ENCODE measurements around the gene TRIM60.
"Not testable (repeated sequence)": the region's sequence is repeated elsewhere in the genome, so short reads cannot be mapped to it uniquely, and the experiment has no call there.

TRIM60 gene

DNA sequence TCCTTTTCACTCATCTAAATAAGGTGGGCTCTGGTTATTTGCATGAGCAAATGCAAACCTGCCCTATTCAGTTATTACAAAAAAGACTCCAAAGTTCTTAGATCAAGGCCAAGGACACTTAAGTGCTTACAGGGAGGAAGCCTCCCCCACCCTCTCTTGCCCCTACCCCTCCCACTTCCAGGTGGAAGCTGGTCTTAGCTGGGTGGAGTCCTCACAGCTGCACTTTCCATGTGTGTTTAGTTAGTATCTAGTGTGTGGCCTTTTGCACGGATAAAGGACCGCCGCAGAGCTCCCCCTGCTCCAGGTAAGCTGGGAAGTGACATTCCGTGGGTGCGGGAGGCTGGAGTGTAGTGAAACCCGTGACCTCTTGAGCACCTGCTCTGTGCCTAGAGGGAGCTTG lies 21.8 kb downstream of the TRIM60 start, which contains the start of gene TRIM75:
TRIM75 (plus strand) TSS at position 222 of the 400 bp plus-strand sequence. CDS start 5,282 bp downstream, outside the sequence.
- DNase-seq (ENCODE audit: low read depth in 2 of 2) = no peak

DNA sequence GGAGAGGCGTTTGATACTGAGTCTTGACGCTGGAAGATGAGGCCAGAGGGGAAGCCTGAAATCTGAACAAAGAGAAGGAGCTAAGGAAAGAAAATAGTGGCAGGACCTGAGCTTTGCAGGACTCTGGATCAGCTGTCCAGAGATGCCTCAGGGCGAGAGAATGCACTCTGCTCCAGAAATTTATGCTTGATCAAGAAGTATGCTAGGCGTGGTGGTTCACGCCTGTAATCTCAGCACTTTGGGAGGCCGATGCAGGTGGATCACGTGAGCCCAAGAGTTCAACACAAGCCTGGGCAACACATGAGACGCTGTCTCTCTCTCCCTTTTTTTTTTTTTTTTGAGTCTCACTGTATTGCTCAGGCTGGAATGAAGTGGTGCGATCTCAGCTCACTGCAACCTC lies 23.8 kb downstream of the TRIM60 start:
- DNase-seq (ENCODE audit: low read depth in 2 of 2) = no peak

DNA sequence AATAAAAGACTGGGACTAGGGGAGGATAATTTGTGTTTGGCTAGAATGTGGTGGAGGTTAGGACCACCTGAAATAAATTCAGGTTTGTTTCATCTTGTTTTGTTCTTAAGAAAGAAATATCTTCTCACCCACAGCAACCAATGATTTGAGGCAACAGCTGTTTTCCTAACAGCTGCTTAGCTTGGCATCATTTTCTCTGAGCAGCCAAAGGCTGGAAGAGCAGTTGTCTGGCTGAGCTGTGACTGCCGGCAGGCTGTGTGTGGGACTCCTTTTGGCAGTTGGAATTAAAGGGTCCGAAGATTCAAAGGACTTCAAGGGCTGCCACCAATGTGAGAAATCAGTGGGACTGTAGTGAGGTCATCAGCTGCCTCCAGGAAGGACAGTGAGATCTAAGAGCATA lies 26.9 kb downstream of the TRIM60 start:
- no peak for DNase-seq (ENCODE audit: low read depth in 2 of 2)

DNA sequence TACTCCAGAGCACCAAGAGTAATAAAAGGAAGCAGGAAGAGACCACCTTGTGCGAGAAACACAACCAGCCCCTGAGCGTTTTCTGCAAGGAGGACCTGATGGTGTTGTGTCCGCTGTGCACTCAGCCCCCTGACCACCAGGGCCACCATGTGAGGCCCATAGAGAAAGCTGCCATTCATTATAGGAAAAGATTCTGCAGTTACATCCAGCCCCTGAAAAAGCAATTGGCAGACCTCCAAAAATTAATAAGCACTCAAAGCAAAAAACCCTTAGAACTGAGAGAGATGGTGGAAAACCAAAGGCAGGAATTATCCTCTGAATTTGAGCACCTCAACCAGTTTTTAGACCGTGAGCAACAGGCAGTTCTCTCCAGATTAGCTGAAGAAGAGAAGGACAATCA lies 27.6 kb downstream of the TRIM60 start:
- DNase-seq (ENCODE audit: low read depth in 2 of 2) = no peak

DNA sequence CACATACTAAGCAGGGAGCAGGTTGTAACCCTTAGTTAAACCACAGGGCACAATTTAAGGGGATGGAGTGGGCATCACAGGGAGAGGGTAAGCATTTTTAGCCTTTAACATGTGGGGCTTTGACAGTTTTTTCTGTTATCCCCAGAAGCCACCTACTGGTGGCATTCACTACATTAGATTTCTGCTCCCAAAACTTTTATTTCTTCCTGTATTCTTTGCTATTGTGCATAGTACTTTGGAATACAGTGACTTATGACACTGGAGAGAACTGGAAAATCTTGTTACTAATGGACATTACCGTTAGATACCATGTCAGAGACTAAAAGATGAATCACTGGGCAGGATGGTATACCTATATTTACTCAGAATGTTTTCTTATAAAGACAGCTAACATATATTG lies 29.1 kb downstream of the TRIM60 start:
- DNase-seq (ENCODE audit: low read depth in 2 of 2) = no peak

DNA sequence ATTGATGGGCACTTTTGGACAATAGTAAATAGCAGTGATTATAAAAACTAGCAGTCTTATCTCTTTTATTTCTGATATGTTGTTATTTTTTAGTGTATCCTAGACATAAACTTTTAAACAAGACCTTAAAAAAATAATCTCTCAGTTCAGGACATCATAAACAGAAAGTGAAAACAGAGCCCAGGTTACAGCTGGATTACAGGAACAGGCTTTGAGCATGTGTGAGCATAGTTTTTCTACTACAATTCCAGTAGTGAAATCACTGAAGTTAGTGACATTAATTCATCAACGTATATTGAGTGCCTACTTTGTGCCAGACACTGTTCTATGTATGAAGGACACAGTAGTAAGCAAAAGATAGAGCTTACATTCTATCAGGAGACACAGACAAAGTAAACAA lies 38.8 kb downstream of the TRIM60 start:
- DNase-seq (ENCODE audit: low read depth in 2 of 2) = no peak

DNA sequence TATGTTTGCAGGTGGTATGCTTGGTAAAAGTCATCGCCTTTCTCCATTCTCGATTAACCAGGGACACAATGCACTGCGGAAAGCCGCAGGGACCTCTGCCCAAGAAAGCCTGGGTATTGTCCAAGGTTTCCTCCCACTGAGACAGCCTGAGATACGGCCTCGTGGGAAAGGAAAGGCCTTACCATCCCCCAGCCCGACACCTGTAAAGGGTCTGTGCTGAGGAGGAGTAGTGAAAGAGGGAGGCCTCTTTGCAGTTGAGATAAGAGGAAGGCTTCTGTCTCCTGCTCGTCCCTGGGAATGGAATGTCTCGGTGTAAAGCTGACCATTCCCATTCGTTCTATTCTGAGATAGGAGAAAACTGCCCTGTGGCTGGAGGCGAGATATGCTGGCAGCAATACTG lies 41.5 kb downstream of the TRIM60 start:
- DNase-seq (ENCODE audit: low read depth in 2 of 2) = not testable (repeated sequence)

DNA sequence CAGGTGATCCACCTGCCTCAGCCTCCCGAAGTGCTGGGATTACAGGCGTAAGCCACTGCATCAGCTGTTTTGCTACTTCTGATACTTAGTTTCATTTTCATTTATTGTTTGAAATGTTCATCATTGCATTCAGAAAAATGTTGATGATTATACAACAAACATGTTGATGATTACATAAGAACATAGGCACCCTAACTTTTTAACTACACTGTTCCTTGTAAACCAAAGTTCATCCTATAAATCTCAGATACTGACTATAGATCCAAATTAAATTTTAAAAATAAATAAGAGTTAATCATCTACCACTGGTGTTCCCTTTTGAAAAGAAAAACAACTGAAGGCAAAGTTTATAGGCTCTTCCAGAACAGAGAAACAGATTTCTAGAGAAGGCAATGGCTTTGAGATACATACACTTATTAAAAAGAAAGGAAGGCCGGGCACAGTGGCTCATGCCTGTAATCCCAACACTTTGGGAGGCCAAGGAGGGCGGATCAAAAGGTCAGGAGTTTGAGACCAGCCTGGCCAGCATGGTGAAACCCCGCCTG lies 45.3 kb downstream of the TRIM60 start:
- DNase-seq (ENCODE audit: low read depth in 2 of 2) = no peak

DNA sequence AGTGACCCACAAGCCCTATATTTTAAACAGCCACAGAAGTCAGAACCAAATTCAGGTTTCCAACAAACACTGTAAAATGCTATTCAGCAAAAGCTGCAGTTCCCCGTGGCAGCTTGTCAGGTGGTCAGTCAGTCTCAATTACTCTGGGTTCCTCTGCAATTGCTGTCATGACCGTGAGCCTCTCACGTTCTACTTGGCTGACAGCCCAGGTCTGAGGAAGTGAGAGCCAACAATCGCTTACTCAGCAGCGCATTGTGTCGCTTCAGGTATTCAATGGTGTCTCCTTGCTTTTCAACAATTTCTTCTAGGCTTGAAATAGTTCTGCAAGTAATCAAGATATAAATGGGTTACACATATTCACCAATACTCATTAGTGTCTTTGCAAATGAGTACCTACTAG lies 47.7 kb downstream of the TRIM60 start:
- no peak for DNase-seq (ENCODE audit: low read depth in 2 of 2)

DNA sequence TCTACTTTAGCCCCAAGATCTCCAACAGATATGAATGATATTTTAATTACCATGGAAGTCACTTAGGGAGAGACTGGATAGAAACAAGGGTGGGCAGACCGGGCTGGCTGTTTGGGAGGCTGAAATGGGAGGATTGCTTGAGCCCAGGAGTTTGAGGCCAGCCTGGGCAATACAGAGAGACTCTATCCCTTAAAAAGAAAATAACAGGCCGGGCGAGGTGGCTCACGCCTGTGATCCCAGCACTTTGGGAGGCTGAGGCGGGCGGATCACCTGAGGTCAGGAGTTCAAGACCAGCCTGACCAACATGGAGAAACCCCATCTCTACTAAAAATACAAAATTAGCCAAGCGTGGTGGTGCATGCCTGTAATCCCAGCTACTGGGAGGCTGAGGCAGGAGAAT lies 53.0 kb downstream of the TRIM60 start:
- not testable (repeated sequence) for DNase-seq (ENCODE audit: low read depth in 2 of 2)

DNA sequence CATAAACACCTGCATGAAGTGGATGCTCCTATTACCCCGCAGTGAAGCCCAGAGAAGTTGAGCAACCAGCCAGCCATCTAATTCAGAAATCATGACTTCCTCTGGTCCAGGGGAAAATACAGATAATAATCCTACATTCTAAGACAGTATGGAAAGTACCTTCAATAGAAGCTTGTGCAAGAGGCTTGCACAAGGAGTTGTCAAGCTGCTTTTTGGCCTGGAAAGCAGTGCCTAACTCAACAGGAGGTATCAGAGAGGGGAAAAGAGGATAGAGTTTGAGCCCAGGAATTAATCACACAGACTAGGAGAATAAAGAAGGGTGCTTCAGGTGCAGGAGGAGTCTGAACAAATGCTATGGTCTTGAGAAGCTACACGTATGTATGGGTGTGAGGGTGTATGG lies 54.1 kb downstream of the TRIM60 start:
- no peak for DNase-seq (ENCODE audit: low read depth in 2 of 2)

DNA sequence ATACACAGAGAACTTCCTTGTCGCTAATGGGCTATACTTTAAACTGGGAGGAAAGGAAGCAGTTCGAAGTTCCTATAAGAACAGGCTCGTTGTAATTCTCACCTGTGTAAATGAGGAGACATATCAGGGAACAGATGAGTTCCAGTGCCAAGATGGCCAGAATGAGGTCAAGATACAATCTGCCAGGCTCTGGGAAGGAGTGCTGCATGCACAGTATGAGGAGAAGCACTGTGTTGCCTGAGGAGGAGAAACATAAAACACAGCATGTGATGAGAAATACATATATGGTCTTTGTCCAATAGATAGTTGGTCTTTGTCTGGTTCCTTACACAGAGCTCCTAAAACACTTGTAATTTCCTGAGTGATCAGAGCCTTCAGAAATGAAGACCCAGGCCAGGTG lies 56.6 kb downstream of the TRIM60 start:
- no peak for DNase-seq (ENCODE audit: low read depth in 2 of 2)

Data from stimulated activated CD4-positive, alpha-beta T cell treated with anti-CD3 and anti-CD28 coated beads, Interleukin-1b, Interleukin-23, amount 100 ng/mL, for 4 hours (primary cell).